Ramos (cell line): ENCODE data around the gene MBTPS1.

Experiments
- in situ Hi-C: fragments of 300-500 bp; cut with MboI; formaldehyde crosslinking; loops from one replicate; pipeline ENCODE4 v1.14.3; 2022; ENCODE audit warnings: low sequenced_read_pairs; ENCODE audit not compliant: unreplicated experiment

MBTPS1 gene

DNA sequence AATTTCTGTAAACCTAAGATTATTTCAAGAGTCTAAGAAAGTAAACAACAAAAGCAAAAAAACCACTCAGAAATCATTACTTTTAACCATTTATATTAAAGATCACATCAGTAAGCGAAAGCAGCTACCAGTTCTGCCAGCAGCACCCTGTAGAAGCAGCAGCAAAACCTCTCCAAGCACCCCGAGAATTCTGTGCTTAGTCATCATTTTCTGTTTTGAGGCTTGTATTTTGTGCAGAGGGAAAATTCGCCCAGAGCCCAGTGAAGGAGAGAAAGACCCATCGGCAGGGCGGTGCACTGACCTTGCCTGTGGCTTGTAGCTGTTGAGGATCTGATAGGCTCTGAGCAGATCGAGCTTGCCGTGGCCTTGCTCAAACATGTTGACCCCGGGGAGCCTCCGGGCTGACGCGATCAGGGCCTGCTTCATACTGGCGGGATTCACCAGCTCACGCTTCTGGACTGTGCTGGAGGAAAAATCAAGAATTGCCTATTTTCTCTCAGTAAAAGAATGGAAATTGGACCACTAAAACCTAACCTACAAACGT, 35.2 kb downstream of the MBTPS1 start:
- in situ Hi-C loops: no loop called here

DNA sequence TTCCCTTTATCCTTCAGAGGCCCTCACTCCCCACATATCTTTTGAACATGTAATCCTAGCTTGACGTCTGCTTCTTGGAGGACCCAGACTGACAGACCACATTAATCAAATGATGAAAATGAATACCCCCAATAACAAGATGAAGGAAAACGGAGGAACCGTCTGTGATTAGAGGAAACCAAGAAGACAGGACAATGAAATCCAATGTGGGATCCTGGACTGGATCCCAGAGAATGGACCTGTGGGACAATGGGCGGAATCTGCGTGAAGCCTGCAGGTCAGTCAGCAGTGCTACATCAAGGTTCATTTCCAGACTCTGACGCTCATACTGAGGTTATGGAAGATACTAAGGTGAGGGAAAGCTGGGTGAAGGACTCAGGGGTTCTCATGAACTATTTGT, 35.9 kb downstream of the MBTPS1 start:
- in situ Hi-C loops: no loop called here

DNA sequence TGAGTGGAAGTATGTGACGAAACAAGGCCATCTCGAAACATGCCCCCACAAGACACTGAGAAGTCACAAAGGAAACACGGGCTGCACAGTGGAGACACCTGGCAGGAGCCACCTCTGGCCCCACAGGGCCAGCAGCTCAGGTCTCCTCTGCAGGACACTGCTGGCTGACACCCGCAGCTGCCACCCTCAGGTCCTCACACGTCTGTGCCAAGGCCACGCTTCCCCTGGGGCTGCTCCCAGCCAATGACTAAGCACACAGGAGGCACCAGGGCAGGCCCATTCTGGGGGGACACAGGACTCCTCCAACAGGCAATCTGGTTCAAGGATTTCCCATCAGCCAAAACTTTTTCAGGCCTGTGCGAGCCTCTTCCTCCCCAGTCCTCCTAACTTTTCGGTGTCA, 36.4 kb downstream of the MBTPS1 start:
- in situ Hi-C loops: no loop called here

DNA sequence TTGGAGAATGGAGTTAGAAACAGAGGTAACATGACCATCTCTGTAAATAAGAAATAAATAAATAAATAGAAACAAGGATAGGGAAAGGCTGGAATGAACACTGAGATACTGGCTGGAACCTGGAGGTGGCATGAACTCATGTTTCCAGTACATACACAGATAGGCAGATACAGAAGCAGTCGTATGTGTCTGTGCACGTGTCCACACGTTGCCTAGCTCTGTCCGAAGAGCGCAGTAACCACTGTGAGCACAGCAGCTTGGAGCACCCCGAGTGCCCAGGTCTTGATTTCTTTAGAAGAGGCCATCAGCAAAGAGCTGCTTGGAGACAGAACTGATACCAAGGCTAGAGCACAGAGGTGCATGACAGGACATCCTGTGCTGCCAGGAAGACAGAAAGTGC, 37.1 kb downstream of the MBTPS1 start:
- in situ Hi-C loops: no loop called here

GRCh38 chr16:84075376-84075775, 41.4 kb downstream of the MBTPS1 start:
- in situ Hi-C loops: no loop called here

GRCh38 chr16:84074721-84075120, 42.0 kb downstream of the MBTPS1 start:
- in situ Hi-C loops: no loop called here

DNA sequence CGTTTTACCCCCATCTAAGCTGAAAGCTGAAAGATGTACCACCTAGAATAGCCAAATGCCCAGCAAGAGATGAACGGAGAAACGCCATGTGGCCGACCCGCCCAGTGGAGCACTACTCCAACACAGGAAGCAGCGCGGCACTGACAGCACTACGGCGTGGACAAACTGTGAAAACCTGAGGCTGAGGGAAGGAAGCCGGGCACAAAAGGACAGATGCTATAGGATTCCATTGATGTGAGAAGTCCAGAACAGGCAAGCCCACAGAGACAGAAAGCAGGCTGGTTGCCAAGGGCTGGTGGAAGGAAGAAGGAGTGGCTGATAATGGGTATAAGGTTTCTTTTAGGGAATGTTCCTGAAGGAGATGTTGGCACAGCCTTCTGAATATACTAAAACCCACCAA, 44.7 kb downstream of the MBTPS1 start:
- in situ Hi-C loops: no loop called here

- in situ Hi-C loops: no loop called here
Observed at GRCh38 chr16:84071121-84071520, 45.6 kb downstream of the MBTPS1 start.

DNA sequence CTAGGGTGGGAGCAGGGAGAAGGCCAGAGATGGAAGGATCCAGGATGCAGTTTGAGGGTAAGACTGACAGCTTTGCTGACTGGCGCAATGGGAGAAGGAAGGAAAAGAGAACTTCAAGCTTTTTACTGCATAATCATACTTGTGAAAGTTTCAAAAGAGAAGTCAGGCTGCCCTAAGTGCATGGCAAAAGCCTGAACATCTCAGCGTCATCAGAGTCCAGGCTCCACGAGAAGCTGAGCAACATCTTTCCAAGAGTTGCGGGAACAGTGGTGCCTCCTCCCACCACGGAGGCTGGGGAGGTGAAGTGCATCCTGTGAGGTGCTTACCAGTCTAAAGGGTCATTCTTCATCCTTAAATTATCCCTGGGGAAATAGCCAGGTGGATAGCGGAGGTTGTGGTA, 47.2 kb downstream of the MBTPS1 start:
- in situ Hi-C loops: loop anchor here (10.0 kb wide), 2 partner anchors 115 to 245 kb away; partner anchors contain the start of gene OSGIN1

DNA sequence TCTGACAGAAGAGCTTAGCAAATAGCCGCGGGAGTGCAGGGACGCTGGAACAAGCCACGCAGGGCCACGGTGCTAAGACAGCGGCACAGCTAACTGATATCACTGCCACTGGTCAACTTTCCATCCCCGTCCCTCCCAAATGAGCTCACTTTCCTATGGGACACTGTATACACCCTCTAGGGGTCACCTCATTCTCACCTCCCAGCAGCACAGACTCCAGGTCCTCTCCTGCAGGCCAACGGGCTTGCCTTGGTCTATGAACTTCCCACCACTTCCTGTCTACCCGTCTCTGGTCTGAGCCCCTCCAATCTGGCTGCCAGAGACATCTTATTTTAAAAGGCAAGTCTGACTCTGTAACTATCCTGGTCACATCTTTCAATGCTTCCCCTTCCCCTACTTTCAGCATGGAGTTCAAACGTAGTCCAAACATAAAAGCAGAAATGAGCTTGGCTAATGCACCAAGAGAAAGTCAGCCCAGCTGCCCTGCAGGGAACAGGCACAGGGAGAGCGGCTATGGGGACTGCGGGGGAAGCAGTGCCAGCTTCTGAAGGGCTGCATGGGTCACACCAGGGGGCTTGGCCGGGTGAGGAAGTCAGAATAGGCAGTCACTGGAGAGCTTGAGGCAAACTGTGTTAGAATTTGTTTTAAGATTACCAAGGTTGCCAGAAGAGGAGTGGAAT, 47.8 kb downstream of the MBTPS1 start:
- in situ Hi-C loops: loop anchor here (10.0 kb wide), 2 partner anchors 114 to 244 kb away; partner anchors contain the start of gene OSGIN1

- in situ Hi-C loops: loop anchor here (10.0 kb wide), 2 partner anchors 113 to 243 kb away; partner anchors contain the start of gene OSGIN1
Observed at GRCh38 chr16:84068041-84068440, 48.7 kb downstream of the MBTPS1 start.

DNA sequence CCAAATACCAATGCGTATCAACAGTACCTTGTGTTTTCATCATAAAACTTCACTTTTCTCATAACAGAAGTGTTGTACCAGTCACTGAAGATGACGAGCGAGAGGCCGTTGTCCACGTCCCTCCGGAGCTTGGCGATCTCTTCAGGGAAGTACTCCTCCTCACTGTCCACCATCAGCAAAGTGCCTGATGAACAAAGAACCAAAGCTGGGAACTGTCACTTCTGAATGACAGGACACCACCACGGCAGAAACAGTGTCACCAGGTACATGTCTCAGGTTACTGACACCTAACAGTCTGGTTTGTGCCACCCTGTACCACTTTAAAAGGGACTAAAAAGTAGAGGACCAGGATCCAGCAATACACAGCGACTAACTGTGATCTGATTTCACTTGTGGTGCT, 49.1 kb downstream of the MBTPS1 start:
- in situ Hi-C loops: loop anchor here (10.0 kb wide), 2 partner anchors 113 to 243 kb away; partner anchors contain the start of gene OSGIN1

- in situ Hi-C loops: loop anchor here (10.0 kb wide), 2 partner anchors 111 to 241 kb away; partner anchors contain the start of gene OSGIN1
Observed at GRCh38 chr16:84065536-84066132, 51.1 kb downstream of the MBTPS1 start.

GRCh38 chr16:84063980-84064379, 52.8 kb downstream of the MBTPS1 start:
- in situ Hi-C loops: loop anchor here (10.0 kb wide), 2 partner anchors 109 to 239 kb away; partner anchors contain the start of gene OSGIN1

- in situ Hi-C loops: loop anchor here (10.0 kb wide), 2 partner anchors 108 to 238 kb away; partner anchors contain the start of gene OSGIN1
Observed at GRCh38 chr16:84062734-84063640, 53.8 kb downstream of the MBTPS1 start.

DNA sequence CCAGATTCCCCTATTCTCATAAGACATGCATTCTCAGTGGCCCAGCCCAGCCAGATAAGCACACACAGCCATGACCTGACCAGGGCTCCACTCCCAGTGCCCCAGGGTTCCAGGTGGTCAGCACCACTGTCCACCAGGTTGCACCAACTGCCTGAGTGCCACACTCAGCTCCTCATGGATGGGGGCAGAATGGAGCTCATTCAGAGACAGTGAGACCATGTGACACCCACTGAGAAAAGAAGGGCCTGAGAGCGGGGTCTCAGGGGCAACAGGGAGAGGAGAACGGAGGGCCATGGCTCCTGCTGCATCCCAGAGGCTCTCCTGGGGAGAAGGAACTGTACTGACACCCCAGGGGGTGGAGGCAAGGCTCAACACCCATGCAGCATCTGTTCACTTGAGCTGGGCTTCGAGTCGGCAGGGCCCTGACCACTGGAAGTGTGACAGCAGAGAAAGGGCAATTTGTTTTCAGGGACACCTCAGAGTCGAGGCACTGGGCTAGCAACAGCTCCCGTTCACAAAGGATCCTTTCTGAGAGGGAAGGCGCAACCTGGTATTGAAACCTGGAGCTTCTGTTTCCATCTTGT, 55.4 kb downstream of the MBTPS1 start:
- in situ Hi-C loops: loop anchor here (10.0 kb wide), 2 partner anchors 107 to 237 kb away; partner anchors contain the start of gene OSGIN1

DNA sequence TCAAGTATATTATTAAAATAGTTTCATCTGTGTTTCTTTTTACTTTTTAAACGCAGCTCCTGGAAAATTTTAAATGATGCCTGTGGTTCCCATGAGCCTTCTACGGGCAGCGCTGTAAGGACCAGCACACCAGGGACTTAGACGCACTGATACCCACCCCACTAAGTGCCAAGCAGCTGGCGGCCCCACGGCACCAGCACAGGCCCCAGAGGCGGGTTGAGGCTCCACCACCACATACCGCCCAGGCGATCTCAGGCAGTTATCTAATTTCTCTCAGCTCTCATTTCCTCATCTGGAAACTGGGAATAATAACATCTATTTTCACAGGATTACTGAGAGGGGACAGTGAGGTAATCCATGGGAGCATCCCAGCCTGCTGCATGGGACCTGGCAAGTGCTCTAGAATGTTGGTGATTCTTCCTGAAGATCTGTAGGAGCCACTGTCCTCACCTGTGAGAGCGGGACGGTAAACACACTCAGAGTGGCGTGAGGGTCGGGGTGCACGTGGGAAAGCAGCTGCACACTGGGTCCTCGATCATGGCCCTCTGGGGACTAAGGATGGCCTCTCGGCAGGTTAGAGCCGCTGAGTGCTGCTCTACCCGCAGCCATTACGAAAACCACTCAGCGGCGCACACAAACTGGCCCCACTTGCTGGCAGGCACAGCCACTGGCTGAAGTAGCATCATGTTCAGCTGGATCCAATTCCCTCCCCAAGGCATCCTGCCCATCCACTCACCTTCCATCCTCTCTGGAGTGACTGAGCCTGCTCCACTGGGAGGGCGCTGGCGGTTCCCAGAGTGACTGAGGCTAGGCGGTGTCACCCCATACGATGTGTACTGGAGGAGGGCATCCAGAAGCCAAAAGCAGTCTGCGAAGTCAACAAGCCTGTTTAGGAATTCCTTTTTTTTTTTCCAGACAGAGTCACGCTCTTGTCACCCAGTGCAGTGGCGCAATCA, 56.5 kb downstream of the MBTPS1 start:
- in situ Hi-C loops: loop anchor here (10.0 kb wide), 2 partner anchors 105 to 235 kb away; partner anchors contain the start of gene OSGIN1

- in situ Hi-C loops: no loop called here
Observed at GRCh38 chr16:84059111-84059510, 57.6 kb downstream of the MBTPS1 start.

- in situ Hi-C loops: no loop called here
Observed at GRCh38 chr16:84058664-84059063, 58.1 kb downstream of the MBTPS1 start.
